ACHN (cell line): ENCODE data around the gene CCDC141.
"Not testable (repeated sequence)": the region's sequence is repeated elsewhere in the genome, so short reads cannot be mapped to it uniquely, and the experiment has no call there.

Experiments used
- DNase-seq: peaks from one replicate; pipeline ENCODE4 v3.0.0-alpha.2; 2015
- in situ Hi-C: cut with HindIII; loops from 2 replicates; pipeline ENCODE4 v1.10.0; 2017; ENCODE audit warnings: low sequenced_read_pairs, low pct_ligation_motif_present, low pct_unique_long_range_greater_than_20kb

Gene CCDC141

DNA sequence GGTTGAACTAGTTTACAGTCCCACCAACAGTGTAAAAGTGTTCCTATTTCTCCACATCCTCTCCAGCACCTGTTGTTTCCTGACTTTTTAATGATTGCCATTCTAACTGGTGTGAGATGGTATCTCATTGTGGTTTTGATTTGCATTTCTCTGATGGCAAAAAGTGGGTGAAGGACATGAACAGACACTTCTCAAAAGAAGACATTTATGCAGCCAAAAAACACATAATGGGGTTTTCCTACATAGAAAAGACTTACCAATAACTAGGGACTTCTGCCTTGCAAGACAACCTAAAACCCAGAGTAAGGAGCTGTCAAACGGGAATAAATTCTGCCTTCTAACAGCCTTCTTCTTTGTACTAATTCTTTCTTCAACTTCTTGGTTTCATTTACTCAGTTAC lies 4.3 kb downstream of the CCDC141 start:
- in situ Hi-C loops, DNase-seq: not testable (repeated sequence)

DNA sequence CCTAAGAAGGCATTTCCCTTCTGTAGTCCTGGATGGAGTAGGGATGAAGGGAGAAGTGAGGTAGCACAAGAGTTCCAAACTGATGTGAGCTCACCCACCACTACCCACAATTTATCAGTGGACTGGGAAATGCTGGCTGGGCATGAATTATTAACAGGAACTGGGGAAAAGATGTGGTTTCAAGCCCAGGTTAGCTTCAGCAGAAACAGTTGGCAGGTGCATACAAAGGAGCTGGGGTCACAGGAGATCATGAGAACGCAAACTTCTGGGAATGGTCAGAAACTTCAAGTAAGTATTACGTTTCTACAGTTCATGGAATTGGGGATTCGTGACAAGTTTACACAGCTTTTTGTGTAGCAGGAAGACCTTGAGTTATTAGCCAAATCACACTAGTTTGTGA lies 5.4 kb downstream of the CCDC141 start:
- no peak for DNase-seq
- in situ Hi-C loops: no loop called here

DNA sequence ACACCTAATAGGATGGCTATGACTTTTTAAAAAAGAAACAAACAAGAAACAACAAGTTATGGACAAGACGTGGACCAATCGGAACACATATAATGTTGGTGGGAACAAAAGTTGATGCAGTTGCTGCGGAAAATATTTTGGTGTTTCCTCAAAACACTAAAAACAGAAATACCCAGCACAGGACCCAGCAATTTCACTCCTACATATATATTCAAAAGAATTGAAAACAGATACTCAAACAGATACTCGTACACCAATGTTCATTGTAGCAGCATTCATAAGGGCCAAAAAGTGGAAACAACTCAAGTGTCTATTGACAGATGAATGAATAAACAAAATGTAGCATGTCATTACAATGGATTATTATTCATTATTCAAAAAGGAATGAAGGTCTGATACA lies 12.1 kb downstream of the CCDC141 start:
- DNase-seq: no peak
- in situ Hi-C loops: no loop called here

DNA sequence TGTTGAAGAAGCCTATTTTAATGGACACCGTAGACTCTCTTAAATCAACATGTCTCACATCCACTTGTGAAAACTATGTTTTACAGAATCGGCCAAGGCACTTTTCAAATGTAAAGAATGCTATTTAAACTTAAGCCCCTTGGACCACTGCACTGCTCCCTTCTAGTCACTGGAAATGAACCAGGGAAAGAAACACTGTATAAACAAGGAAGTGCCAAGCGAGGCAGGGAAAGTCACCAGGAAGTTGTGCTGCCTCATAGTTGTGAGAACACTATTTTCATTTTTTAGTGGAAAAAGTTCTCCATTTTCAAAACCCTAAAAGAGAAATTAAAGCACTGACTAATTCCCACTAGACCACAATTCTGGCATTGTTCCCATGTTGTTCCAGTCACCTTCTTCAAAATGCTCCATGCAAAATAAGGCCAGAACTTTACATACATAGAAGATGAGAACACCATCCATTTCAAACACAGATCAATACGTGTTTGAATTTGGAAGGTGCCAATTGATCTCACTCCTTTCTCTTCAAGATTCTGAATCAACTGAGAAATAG lies 13.5 kb downstream of the CCDC141 start:
- DNase-seq: no peak
- in situ Hi-C loops: no loop called here

DNA sequence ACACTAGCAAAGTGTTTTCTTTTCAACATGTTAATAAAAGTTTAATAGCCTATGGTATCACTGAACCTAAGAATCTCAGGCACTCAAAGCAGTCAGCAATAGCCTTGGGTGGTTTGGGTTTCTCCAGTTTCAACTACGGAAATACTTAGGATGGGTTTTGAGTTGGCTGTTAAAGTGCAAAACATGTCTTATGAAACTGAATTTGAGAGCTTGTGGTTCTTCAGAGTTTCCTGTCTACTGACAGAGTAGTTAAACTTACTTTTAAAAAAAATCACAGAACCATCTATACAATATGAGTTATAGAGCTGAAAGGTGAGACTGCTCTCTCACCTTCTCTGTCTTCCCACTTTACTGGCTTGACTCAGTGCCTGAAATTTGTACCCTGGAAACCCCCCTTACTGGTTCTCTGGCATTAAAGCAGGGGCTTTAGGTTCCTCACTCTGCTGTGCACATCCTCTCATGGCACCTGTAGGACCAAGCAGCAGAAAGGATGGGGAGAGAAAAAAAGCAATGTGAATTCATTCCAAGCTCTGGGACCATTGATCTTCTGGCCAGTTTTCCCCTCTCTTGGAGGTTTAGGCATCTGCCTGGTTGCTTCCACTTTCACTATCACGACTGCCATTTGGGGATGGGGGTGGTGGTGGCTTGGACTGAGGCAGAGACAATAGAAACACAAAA lies 18.1 kb downstream of the CCDC141 start:
- DNase-seq: no peak
- in situ Hi-C loops: no loop called here

DNA sequence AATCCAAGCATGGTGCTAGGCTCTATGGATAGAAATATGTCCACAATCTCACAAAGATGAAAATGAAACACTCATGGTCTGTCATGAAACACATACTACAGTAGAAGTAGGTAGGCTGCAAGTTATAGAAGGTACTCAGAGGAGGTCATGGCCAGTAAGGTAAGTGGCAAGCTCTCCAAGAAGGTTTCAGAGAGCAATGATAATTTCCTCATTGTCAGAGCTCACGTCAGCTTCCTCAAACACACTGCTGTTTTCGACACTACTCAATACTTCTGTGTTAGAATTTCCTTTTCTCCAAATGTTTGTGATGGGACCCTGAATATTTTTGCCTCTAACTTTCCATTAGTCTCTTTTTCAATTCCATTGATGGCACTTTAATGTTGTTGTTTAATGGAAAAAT lies 25.5 kb downstream of the CCDC141 start:
- DNase-seq: no peak
- in situ Hi-C loops: no loop called here

DNA sequence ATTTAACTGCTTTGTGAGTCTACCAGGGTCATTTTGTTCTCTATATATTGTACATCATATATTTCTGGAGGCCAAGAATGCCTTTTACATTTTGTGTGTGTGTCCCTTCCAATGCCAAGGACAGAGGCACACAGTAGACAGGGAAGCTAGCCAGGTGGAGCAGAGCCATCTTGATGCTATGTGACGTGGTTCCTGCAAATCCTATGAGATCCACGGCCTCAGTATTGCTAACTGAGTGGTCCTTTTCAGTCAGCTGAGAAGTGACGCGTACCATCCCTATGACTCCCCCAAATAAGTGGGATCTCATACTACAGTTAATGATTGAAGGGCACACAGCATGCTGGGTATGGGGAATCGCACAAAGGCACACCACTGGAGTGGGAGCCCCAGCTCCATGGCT lies 27.3 kb downstream of the CCDC141 start:
- in situ Hi-C loops: no loop called here
- no peak for DNase-seq

DNA sequence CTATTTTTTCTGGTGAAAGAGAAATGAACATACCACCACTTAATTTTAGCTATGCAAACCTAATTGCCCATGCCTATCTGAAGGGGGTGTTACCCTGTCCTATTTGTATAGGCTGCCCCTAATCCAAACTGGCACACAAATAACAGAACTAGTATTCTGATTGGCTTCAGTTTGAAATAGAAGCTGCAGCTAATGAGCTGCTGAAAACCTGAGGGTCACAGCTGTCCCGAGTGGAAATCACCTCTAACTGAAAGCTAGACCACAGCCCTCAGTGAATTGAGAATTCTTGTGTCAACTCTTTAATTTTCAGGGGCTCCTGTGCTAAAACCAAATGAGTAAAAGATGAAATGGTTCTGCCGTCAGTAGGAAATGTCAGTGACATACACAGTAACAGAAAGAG lies 28.7 kb downstream of the CCDC141 start:
- no peak for DNase-seq
- in situ Hi-C loops: no loop called here

DNA sequence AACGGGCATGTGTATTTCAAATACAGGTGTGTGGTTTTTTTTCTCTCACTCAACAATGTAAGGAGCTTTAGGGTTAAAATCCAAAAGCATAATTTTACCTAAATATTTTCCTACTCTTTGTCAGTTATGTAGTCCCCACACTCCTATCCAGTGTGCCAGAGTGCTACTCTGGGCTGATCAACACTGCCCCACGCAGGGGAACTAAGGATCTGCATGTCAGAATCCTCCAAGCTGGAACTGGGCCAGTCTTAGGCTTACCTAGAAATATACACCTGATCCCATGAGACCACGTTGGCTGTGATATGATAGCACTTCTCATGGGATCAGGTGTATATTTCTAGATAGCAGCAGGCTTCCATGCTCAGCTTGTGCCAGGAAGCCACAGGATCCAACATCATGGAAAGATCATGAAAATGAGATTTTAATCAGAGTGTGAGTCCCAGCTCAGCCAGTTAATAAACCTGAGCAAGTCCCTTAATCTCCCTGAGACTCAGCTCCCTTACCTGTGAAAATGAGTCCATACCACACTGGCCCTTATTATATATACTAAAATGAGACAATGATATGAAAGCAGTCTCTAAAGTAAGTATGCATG lies 29.7 kb downstream of the CCDC141 start:
- in situ Hi-C loops: no loop called here
- peak; percentile 57 for DNase-seq

DNA sequence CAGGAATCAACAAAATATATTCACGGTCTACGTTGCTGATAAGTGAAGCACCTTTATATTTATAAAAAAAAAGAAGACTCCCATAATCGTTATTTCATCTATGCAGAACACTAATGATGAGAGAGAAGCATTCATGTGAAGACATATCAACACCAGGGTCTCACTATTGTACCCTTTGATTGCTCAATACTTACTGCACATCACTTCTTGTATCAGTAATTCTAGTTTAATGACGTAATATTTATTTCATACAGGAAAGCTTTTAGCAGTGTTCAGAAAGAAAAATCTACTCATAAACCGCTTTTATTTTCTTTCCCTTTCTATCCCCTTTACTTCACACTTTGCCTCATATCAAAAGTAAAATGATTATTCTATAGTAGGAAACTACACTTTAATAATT lies 30.7 kb downstream of the CCDC141 start:
- in situ Hi-C loops: no loop called here
- no peak for DNase-seq

DNA sequence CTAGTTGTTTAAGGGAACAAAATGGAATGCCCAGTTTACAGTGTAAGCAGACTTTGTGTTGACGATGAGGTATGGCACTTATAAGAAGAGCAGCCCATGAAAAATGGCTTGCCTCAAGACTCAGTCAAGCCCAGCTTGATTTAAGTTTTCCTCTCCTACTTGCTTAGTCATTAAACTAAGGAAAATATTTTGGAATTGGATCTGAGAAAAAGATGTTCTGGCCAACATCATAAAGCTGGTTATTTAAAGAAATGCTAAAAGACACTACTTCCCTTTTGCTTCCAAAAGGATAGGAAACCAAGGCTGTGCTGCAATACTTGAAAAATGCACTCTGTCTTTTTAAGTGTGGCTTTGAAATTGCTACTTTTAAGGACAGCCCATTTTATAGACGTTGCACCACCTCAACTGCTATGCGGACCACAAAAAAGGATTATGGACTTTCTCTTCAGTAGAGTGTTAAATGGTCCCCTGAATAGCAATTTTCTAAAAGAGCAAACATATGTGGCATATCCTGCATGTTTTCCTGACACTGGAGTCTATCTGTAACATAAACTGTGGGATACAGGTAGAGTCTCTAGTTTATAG lies 32.1 kb downstream of the CCDC141 start:
- DNase-seq: no peak
- in situ Hi-C loops: no loop called here

DNA sequence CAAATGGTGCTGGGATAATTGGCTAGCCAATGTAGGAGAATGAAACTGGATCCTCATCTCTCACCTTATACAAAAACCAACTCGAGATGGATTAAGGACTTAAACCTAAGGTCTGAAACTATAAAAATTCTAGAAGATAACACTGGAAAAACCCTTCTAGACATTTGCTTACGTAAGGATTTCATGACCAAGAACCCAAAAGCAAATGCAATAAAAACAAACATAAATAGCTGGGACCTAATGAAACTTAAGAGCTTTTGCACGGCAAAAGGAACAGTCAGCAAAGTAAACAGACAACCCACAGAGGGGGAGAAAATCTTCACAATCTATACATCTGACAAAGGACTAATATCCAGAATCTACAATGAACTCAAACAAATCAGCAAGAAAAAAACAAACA lies 35.7 kb downstream of the CCDC141 start:
- in situ Hi-C loops: not testable (repeated sequence)

DNA sequence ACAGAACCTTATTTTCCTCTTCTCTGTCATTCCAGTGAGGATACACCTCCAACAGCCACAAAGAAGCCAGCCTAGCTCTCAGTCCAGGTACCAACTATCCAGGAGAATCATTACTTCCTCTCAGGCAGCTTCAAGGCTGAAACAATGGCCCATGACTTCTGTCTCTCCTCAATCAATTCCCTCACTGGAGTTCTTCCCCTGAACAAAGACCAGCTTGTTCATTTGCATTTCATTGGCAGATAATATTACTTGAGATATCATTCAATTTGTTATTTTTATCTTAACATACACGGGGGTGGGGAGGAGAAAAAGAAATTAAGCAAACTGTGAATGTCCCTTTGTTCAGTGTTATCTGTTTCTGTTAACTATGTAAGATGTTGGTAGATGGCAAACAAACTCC lies 44.0 kb downstream of the CCDC141 start:
- DNase-seq: no peak
- in situ Hi-C loops: no loop called here

More for the DNA sequence above, 35.7 kb downstream of the CCDC141 start:
- DNase-seq: not testable (repeated sequence)

DNA sequence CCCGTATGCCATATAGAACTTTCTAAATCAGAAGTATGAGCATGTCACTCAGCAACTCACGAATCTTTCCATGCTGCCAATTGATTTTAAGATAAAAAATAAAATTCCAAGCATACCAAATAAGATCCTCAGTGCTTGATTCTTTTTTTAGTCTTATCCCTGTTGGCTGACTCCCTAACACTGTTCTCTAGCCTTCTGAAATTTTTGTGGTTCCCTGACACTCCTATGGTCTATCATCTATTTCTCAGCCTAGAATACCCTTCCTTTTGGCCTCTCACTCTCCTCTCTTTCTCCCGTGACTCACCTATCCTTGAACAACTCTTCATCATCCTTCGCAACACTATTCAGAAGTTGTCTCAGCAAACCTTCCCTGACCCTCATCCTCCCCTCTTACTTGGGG lies 50.5 kb downstream of the CCDC141 start:
- no peak for DNase-seq
- in situ Hi-C loops: no loop called here

DNA sequence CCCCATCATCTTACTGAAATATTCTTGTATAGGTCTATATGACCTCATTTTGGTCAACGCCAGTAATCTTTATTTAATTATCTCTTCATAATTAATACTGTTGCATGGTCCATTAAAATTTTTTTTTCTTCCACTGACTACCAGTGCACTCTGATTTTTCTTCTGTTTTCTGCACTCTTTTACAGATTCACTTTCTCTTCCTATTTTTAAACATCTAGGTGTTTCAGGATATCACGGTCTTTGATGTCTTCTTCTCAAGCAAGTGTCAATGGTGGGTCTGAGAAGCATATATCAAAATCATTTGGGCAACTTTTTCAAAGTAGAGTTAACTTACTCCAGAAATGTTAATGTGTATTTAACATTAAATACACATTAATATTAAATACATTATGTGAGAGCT lies 51.4 kb downstream of the CCDC141 start:
- DNase-seq: no peak
- in situ Hi-C loops: no loop called here

DNA sequence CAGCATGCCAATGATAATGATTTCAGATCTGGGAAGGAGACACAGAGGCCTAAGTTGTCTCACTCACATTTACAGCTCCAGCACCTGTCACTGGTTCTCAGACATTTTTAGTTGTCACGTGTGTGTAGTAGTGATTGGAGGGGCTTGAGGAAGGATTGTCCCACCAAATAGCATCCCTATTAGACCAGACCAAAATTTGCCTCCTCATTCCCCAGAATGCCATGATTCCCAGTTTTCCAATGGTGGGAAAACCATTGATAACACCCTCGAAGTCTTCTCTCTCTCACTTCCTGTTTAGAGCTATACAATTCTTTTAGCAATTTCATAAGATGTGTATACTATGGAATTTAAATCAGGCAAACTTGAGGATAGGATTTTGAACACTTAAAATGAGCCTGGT lies 52.5 kb downstream of the CCDC141 start:
- no peak for DNase-seq
- in situ Hi-C loops: no loop called here

DNA sequence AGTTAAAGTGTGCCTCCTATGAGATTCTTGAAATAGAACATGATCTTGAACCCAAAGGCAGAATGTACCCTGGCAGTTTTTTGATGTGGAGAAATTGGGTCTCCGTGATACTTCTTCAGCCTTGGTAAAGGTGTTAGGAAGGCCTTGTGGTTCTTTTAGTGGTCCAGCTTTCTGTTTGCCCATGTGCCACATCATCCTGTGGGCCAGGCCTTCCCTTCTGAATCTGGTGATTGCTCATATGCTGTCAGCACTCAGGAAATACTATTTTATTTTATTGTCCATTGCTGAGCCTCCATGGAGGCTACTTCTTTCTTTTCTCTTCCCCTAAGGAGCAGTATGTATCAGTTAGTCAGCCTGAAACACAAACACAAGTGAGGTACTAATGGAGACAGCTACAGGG lies 52.9 kb downstream of the CCDC141 start:
- in situ Hi-C loops: no loop called here
- no peak for DNase-seq

DNA sequence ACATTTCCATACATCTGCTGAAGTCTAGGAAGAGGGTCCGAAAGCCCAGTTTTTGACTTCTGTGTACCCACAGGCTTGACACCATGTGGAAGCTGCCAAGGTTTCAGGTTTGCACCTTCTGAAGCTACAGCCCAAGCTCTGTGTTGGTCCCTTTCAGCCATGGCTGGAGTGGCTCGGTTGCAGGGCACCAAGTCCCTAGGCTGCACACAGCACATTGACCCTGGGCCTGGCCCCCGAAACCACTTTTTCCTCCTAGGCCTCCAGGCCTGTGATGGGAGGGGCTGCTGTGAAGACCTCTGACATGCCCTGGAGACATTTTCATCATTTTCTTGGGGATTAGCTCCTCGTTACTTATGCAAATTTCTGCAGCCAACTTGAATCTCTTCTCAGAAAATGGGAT lies 55.7 kb downstream of the CCDC141 start:
- in situ Hi-C loops: no loop called here
- DNase-seq: no peak

DNA sequence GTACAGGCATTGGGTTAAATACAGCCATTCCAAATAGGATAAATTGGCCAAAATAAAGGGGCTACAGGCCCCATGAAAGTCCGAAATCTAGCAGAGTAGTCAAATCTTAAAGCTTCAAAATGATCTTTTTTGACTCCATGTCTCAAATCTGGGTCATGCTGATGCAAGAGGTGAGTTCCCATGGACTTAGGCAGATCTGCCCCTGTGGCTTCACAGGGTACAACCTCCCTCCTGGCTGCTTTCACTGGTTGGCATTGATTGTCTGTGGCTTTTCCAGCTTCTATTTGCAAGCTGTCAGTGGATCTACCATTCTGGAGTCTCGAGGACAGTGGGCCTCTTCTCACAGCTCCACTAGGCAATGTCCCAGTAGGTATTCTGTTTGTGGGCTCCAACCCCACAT lies 56.1 kb downstream of the CCDC141 start:
- in situ Hi-C loops: no loop called here
- DNase-seq: no peak

DNA sequence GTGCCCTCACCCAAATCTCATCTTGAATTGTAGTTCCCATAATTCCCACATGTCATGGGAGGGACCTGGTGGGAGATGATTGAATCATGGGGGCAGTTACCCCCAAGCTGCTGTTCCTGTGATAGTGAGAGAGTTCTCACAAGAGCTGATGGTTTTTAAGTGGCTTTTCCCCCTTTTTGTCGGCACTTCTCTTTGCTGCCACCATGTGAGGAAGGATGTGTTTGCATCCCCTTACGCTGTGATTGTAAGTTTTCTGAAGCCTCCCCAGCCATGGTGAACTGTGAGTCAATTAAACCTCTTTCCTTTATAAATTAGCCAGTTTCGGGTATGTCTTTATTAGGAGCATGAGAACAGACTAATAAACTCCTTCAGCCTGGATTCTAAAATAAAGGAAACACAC lies 57.2 kb downstream of the CCDC141 start:
- DNase-seq, in situ Hi-C loops: not testable (repeated sequence)
